Measurements from ENCODE around the gene PLAAT4. TPM values are rescaled to one million over a fixed set of nuclear protein-coding genes. Genes with fewer than 3 reads are reported as not detected.

The PLAAT4 gene, protein sequence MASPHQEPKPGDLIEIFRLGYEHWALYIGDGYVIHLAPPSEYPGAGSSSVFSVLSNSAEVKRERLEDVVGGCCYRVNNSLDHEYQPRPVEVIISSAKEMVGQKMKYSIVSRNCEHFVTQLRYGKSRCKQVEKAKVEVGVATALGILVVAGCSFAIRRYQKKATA
- 0.65 and 3.2 TPM in 2 replicates for total RNA-seq (2014; rRNA removed; shearing (Covaris generic))
- polyA plus RNA-seq (2016; fragmentation: Nextera tagmentation; extraction: Ambion mirVana): 0.84 and 1.2 TPM in 2 replicates

- H3F3A ChIP-seq (ENCODE audit: insufficient read depth): no peaks in the 10 kb centered on the region
- WGBS, 2 experiments (ENCODE audit: low coverage in 1 of 2, low lambda C conversion rate in 2 of 2, missing lambda C conversion rate in 2 of 2): 6 to 7% methylated on average over 10 of the region's 10 CpGs
- no peaks in the 10 kb centered on the region for H3K79me2 ChIP-seq (ENCODE audit: insufficient read depth)
- H2AFZ ChIP-seq: peak within 1 kb of the TSS; percentile 85
- TF ChIP-seq EZH2 (IDR thresholded peaks at IDR 0.05; ENCODE audit: insufficient read depth, poor library complexity, severe bottlenecking): no peak
- TF ChIP-seq EZH2phosphoT487 (IDR thresholded peaks at IDR 0.05; ENCODE audit: insufficient read depth, low read depth): no peak
- peak within 1 kb of the TSS; percentile 87 for H3K4me2 ChIP-seq (ENCODE audit: unreplicated experiment)
- peak; percentile 62 for DNase-seq
- H3K9me3 ChIP-seq (ENCODE audit: low read depth): no peaks in the 10 kb centered on the region
- H3K36me3 ChIP-seq (ENCODE audit: low read depth): no peaks in the 10 kb centered on the region
- H3K9me2 ChIP-seq (ENCODE audit: insufficient read depth): no peaks in the 10 kb centered on the region
- H3K27me3 ChIP-seq (replicated peaks; ENCODE audit: insufficient read depth): 0 out of 2 replicates have a peak, but pooled peaks cover 6% of the 10 kb centered on the region
- in situ Hi-C loops (cut with MboI): no loop called here
- H3K4me1 ChIP-seq (ENCODE audit: insufficient read depth): 0 out of 2 replicates have a peak, but pooled peaks cover 9% of the 10 kb centered on the region
- H3K27ac ChIP-seq: no peak within 1 kb of the TSS
- H3K9ac ChIP-seq: peak within 1 kb of the TSS; percentile 27
- H4K20me1 ChIP-seq (ENCODE audit: insufficient read depth): no peaks in the 10 kb centered on the region
- peak within 1 kb of the TSS; percentile 64 for H3K4me3 ChIP-seq
Observed at GRCh38 chr11:63536669-63537292, at the start of gene PLAAT4. TSS of gene PLAAT4 (plus strand) at chr11:63536808. CDS start at chr11:63536869, 61 bp downstream.

DNA sequence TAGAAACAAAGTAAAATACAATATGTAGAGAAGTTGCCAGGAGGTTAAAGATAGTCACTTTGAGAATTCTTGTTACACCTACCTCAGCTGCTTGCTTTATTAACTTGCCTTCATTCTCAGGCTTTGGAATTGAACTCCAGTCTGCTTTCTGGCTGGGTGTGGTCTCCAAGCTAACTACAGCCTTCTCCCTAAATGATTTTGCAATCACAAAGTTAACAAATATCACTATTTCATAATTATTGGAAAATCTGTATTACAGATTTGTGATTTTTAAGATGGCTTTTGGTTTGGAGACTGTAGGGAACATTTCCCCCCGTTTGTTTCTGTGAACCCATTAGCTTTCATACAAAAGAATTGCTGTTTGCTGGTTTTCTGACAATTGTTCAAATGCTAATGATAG, 47.8 kb upstream of the PLAAT4 start:
- no peaks in the 10 kb centered on the region for H3K9me3 ChIP-seq (ENCODE audit: low read depth)
- peaks cover 54% of the 10 kb centered on the region for H3K27me3 ChIP-seq (replicated peaks; ENCODE audit: insufficient read depth)
- in situ Hi-C loops (cut with MboI): loop anchor here (25.0 kb wide), 1 partner anchor 249 kb away; no protein-coding TSS in a partner anchor
- 0 to 5% methylated on average over 1 of the region's 1 CpG for WGBS, 2 experiments (ENCODE audit: low coverage in 1 of 2, low lambda C conversion rate in 2 of 2, missing lambda C conversion rate in 2 of 2)
- no peak overlapping the region for H3K27ac ChIP-seq
- no peaks in the 10 kb centered on the region for H4K20me1 ChIP-seq (ENCODE audit: insufficient read depth)
- no peaks in the 10 kb centered on the region for H3K4me1 ChIP-seq (ENCODE audit: insufficient read depth)
- no peak overlapping the region for H3K4me2 ChIP-seq (ENCODE audit: unreplicated experiment)
- no peak for DNase-seq
- no peaks in the 10 kb centered on the region for H3F3A ChIP-seq (ENCODE audit: insufficient read depth)
- no peaks in the 10 kb centered on the region for H3K9me2 ChIP-seq (ENCODE audit: insufficient read depth)
- no peaks in the 10 kb centered on the region for H3K79me2 ChIP-seq (ENCODE audit: insufficient read depth)
- no peak overlapping the region for H2AFZ ChIP-seq
- H3K9ac ChIP-seq: no peak overlapping the region
- H3K4me3 ChIP-seq: no peak overlapping the region
- TF ChIP-seq EZH2phosphoT487 (IDR thresholded peaks at IDR 0.05; ENCODE audit: insufficient read depth, low read depth) (no peak), EZH2 (IDR thresholded peaks at IDR 0.05; ENCODE audit: insufficient read depth, poor library complexity, severe bottlenecking) (no peak)
- H3K36me3 ChIP-seq (ENCODE audit: low read depth): no peaks in the 10 kb centered on the region

GRCh38 chr11:63489879-63490278, 46.7 kb upstream of the PLAAT4 start:
- H3K9ac ChIP-seq: no peak overlapping the region
- no peak overlapping the region for H3K4me2 ChIP-seq (ENCODE audit: unreplicated experiment)
- DNase-seq: no peak
- 20 to 26% methylated on average over 3 of the region's 3 CpGs for WGBS, 2 experiments (ENCODE audit: low coverage in 1 of 2, low lambda C conversion rate in 2 of 2, missing lambda C conversion rate in 2 of 2)
- TF ChIP-seq EZH2 (IDR thresholded peaks at IDR 0.05; ENCODE audit: insufficient read depth, poor library complexity, severe bottlenecking): no peak
- no peak for TF ChIP-seq EZH2phosphoT487 (IDR thresholded peaks at IDR 0.05; ENCODE audit: insufficient read depth, low read depth)
- no peak overlapping the region for H2AFZ ChIP-seq
- no peak overlapping the region for H3K27ac ChIP-seq
- H3K27me3 ChIP-seq (replicated peaks; ENCODE audit: insufficient read depth): peaks cover 47% of the 10 kb centered on the region
- no peaks in the 10 kb centered on the region for H3K36me3 ChIP-seq (ENCODE audit: low read depth)
- H4K20me1 ChIP-seq (ENCODE audit: insufficient read depth): no peaks in the 10 kb centered on the region
- no peaks in the 10 kb centered on the region for H3K4me1 ChIP-seq (ENCODE audit: insufficient read depth)
- H3K79me2 ChIP-seq (ENCODE audit: insufficient read depth): no peaks in the 10 kb centered on the region
- no peak overlapping the region for H3K4me3 ChIP-seq
- in situ Hi-C loops (cut with MboI): loop anchor here (25.0 kb wide), 1 partner anchor 247 kb away; no protein-coding TSS in a partner anchor
- H3F3A ChIP-seq (ENCODE audit: insufficient read depth): no peaks in the 10 kb centered on the region
- H3K9me2 ChIP-seq (ENCODE audit: insufficient read depth): no peaks in the 10 kb centered on the region
- no peaks in the 10 kb centered on the region for H3K9me3 ChIP-seq (ENCODE audit: low read depth)

DNA sequence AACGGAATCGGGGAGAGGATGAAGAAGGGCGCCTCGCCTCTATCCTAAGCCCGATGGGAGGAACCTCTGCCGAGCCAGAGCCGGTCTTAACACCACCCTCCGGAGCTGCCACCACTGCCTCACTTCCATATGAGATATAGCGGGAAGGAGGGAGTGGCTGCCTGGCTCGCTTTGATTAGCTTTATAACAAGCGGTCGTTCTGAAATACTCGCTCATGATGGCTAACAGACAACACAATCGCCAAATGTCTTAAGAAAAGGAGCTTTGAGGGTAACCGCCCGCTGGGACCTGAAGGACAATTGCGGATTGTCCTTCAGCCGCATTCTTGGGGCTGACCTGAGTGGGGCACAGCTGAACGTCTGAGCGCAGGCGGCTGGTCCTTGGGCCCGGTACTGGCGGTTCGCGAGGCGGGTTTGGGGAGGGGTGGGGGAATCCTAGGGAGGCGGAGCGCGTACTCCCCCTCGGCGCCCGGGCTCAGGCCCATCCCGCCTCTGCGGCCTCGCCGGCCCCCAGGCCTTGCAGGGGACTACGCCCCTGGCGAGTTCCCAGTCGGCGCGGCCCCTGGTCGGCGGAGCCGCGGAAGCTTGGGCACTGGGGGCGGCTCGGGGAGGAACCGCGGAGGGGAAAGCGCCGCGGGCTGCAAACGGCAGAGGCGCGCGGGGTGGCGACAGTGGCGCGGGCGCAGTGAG, 45.9 kb upstream of the PLAAT4 start, which contains the start of gene PLAAT5:
TSS of gene PLAAT5 (minus strand) at position 617 of the 689 bp plus-strand sequence. CDS start at position 484, 133 bp downstream.
- H3K36me3 ChIP-seq (ENCODE audit: low read depth): no peaks in the 10 kb centered on the region
- peak within 1 kb of the TSS; percentile 59 for H3K4me3 ChIP-seq
- no peaks in the 10 kb centered on the region for H3F3A ChIP-seq (ENCODE audit: insufficient read depth)
- no peak for TF ChIP-seq EZH2 (IDR thresholded peaks at IDR 0.05; ENCODE audit: insufficient read depth, poor library complexity, severe bottlenecking)
- no peak for TF ChIP-seq EZH2phosphoT487 (IDR thresholded peaks at IDR 0.05; ENCODE audit: insufficient read depth, low read depth)
- no peaks in the 10 kb centered on the region for H3K79me2 ChIP-seq (ENCODE audit: insufficient read depth)
- peak within 1 kb of the TSS; percentile 64; the same call in 1 of the 2 replicates for H2AFZ ChIP-seq
- peak within 1 kb of the TSS; percentile 67 for H3K4me2 ChIP-seq (ENCODE audit: unreplicated experiment)
- no peaks in the 10 kb centered on the region for H3K9me2 ChIP-seq (ENCODE audit: insufficient read depth)
- DNase-seq: peak; percentile 25
- peaks cover 44% of the 10 kb centered on the region for H3K27me3 ChIP-seq (replicated peaks; ENCODE audit: insufficient read depth)
- in situ Hi-C loops (cut with MboI): loop anchor here (25.0 kb wide), 1 partner anchor 247 kb away; no protein-coding TSS in a partner anchor
- no peaks in the 10 kb centered on the region for H4K20me1 ChIP-seq (ENCODE audit: insufficient read depth)
- no peaks in the 10 kb centered on the region for H3K9me3 ChIP-seq (ENCODE audit: low read depth)
- no peaks in the 10 kb centered on the region for H3K4me1 ChIP-seq (ENCODE audit: insufficient read depth)
- H3K9ac ChIP-seq: no peak within 1 kb of the TSS
- 4 to 5% methylated on average over 51 to 60 of the region's 60 CpGs for WGBS, 2 experiments (ENCODE audit: low coverage in 1 of 2, low lambda C conversion rate in 2 of 2, missing lambda C conversion rate in 2 of 2)
- no peak within 1 kb of the TSS for H3K27ac ChIP-seq
